GM19463 (cell line): ENCODE results near the gene OTUB1.
"Not testable (repeated sequence)": the region's sequence is repeated elsewhere in the genome, so short reads cannot be mapped to it uniquely, and the experiment has no call there.

Source experiments
- ATAC-seq: cut with Tn5 transposase; IDR thresholded peaks from one replicate; pipeline ENCODE4 v1.9.1; 2021; ENCODE audit warnings: mild to moderate bottlenecking, moderate library complexity; ENCODE audit not compliant: unreplicated experiment

The OTUB1 gene

GRCh38 chr11:64041846-64042245, 55.6 kb downstream of the OTUB1 start:
- no peak for ATAC-seq

GRCh38 chr11:64042301-64042700, 56.1 kb downstream of the OTUB1 start:
- ATAC-seq, result no peak

- ATAC-seq, result no peak
These were observed 57.3 kb downstream of the OTUB1 start for GRCh38 chr11:64043545-64043944.

- no peak for ATAC-seq
These were observed 58.6 kb downstream of the OTUB1 start for GRCh38 chr11:64044730-64045393.

GRCh38 chr11:64045700-64046099, 59.5 kb downstream of the OTUB1 start:
- no peak for ATAC-seq

- not testable (repeated sequence) for ATAC-seq
These were observed 61.1 kb downstream of the OTUB1 start for GRCh38 chr11:64047373-64047772.
